Activated gamma-delta T cell treated with Interleukin-2 at 50 U/mL for 16 hours (primary cell): Measurements from ENCODE around the gene CAMK2D.

ENCODE experiments used
- DNase-seq: peaks from one replicate; pipeline ENCODE4 v3.0.0-alpha.2; 2020

The CAMK2D gene

GRCh38 chr4:113504422-113504821, 257.1 kb downstream of the CAMK2D start:
- no peak for DNase-seq

GRCh38 chr4:113503691-113504090, 257.8 kb downstream of the CAMK2D start:
- no peak for DNase-seq

GRCh38 chr4:113502906-113503305, 258.6 kb downstream of the CAMK2D start:
- no peak for DNase-seq

- DNase-seq, result no peak
These were observed 259.1 kb downstream of the CAMK2D start for GRCh38 chr4:113502476-113502875.

- DNase-seq, result no peak
These were observed 261.1 kb downstream of the CAMK2D start for GRCh38 chr4:113500424-113500823.

- DNase-seq, result no peak
These were observed 261.8 kb downstream of the CAMK2D start for GRCh38 chr4:113499696-113500095.

GRCh38 chr4:113499166-113499565, 262.4 kb downstream of the CAMK2D start:
- no peak for DNase-seq

- DNase-seq, result no peak
These were observed 264.2 kb downstream of the CAMK2D start for GRCh38 chr4:113497154-113497884.

- no peak for DNase-seq
These were observed 264.8 kb downstream of the CAMK2D start for GRCh38 chr4:113496698-113497097.

- DNase-seq, result no peak
These were observed 265.7 kb downstream of the CAMK2D start for GRCh38 chr4:113495790-113496189.

- DNase-seq, result no peak
These were observed 278.4 kb downstream of the CAMK2D start for GRCh38 chr4:113483131-113483530.

- no peak for DNase-seq
These were observed 279.2 kb downstream of the CAMK2D start for GRCh38 chr4:113482325-113482724.

- DNase-seq, result no peak
These were observed 279.7 kb downstream of the CAMK2D start for GRCh38 chr4:113481820-113482219.

GRCh38 chr4:113480109-113480508, 281.4 kb downstream of the CAMK2D start:
- DNase-seq, result no peak

GRCh38 chr4:113478032-113478431, 283.5 kb downstream of the CAMK2D start:
- no peak for DNase-seq

- no peak for DNase-seq
These were observed 284.7 kb downstream of the CAMK2D start for GRCh38 chr4:113476800-113477199.

GRCh38 chr4:113474017-113474416, 287.5 kb downstream of the CAMK2D start:
- no peak for DNase-seq

GRCh38 chr4:113472864-113473263, 288.7 kb downstream of the CAMK2D start:
- DNase-seq, result no peak

GRCh38 chr4:113471146-113471860, 290.2 kb downstream of the CAMK2D start:
- DNase-seq, result no peak

GRCh38 chr4:113469926-113470325, 291.6 kb downstream of the CAMK2D start:
- DNase-seq, result no peak

GRCh38 chr4:113469023-113469390, 292.5 kb downstream of the CAMK2D start:
- DNase-seq, result no peak

- DNase-seq, result no peak
These were observed 293.1 kb downstream of the CAMK2D start for GRCh38 chr4:113468165-113469022.

GRCh38 chr4:113467581-113467980, 294.0 kb downstream of the CAMK2D start:
- no peak for DNase-seq

GRCh38 chr4:113462286-113462685, 299.3 kb downstream of the CAMK2D start:
- no peak for DNase-seq
